WERI-Rb-1 (cell line): ENCODE results near the gene LRRC70.

Experiments
- DNase-seq: peaks from one replicate; pipeline ENCODE4 v3.0.0-alpha.2; 2020
- H3K27ac ChIP-seq: fragments of 250-450 bp; sonication (Bioruptor Pico); 2 replicates; pipeline ENCODE4 v1.5.1; 2020; ENCODE audit warnings: mild to moderate bottlenecking, moderate library complexity
- H3K27me3 ChIP-seq: fragments of 250-450 bp; sonication (Bioruptor Pico); 2 replicates; pipeline ENCODE4 v1.5.1; 2021; ENCODE audit warnings: mild to moderate bottlenecking, low read depth, moderate library complexity; ENCODE audit not compliant: insufficient read depth, severe bottlenecking
- H3K36me3 ChIP-seq: fragments of 250-450 bp; sonication (Bioruptor Pico); 2 replicates; pipeline ENCODE4 v1.5.1; 2020; ENCODE audit warnings: mild to moderate bottlenecking, moderate library complexity
- H3K4me3 ChIP-seq: 2 replicates; pipeline ENCODE4 v1.5.1; 2011; ENCODE audit warnings: low read depth, mild to moderate bottlenecking, control low read depth, low read length
- H3K9me3 ChIP-seq: fragments of 250-450 bp; sonication (Bioruptor Pico); 2 replicates; pipeline ENCODE4 v1.5.1; 2021; ENCODE audit warnings: mild to moderate bottlenecking, moderate library complexity; ENCODE audit not compliant: severe bottlenecking
- TF ChIP-seq, protein P1 (sequence below): IDR thresholded peaks from 2 replicates; pipeline ENCODE4 v1.5.1; 2011; ENCODE audit warnings: low read depth, mild to moderate bottlenecking, control low read depth, inconsistent platforms, low read length

The LRRC70 gene

GRCh38 chr5:62608529-62609511, 30.2 kb downstream of the LRRC70 start:
- 0 out of 2 replicates have a peak, but pooled peaks cover 3% of the 10 kb centered on the region for H3K36me3 ChIP-seq
- no peaks in the 10 kb centered on the region for H3K27me3 ChIP-seq
- TF ChIP-seq, protein P1, sequence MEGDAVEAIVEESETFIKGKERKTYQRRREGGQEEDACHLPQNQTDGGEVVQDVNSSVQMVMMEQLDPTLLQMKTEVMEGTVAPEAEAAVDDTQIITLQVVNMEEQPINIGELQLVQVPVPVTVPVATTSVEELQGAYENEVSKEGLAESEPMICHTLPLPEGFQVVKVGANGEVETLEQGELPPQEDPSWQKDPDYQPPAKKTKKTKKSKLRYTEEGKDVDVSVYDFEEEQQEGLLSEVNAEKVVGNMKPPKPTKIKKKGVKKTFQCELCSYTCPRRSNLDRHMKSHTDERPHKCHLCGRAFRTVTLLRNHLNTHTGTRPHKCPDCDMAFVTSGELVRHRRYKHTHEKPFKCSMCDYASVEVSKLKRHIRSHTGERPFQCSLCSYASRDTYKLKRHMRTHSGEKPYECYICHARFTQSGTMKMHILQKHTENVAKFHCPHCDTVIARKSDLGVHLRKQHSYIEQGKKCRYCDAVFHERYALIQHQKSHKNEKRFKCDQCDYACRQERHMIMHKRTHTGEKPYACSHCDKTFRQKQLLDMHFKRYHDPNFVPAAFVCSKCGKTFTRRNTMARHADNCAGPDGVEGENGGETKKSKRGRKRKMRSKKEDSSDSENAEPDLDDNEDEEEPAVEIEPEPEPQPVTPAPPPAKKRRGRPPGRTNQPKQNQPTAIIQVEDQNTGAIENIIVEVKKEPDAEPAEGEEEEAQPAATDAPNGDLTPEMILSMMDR, result no peak
- H3K4me3 ChIP-seq, result no peak overlapping the region
- no peak overlapping the region for H3K27ac ChIP-seq
- DNase-seq, result no peak
- H3K9me3 ChIP-seq, result no peaks in the 10 kb centered on the region

GRCh38 chr5:62614355-62614754, 35.7 kb downstream of the LRRC70 start:
- H3K9me3 ChIP-seq, result no peaks in the 10 kb centered on the region
- no peak overlapping the region for H3K27ac ChIP-seq
- no peak for DNase-seq
- 0 out of 2 replicates have a peak, but pooled peaks cover 3% of the 10 kb centered on the region for H3K36me3 ChIP-seq
- TF ChIP-seq, protein P1, result no peak
- no peak overlapping the region for H3K4me3 ChIP-seq
- H3K27me3 ChIP-seq, result no peaks in the 10 kb centered on the region

- no peak overlapping the region for H3K4me3 ChIP-seq
- TF ChIP-seq, protein P1, result no peak
- DNase-seq, result no peak
- H3K27ac ChIP-seq, result no peak overlapping the region
- H3K36me3 ChIP-seq, result no peaks in the 10 kb centered on the region
- H3K27me3 ChIP-seq, result no peaks in the 10 kb centered on the region
- no peaks in the 10 kb centered on the region for H3K9me3 ChIP-seq
Observed at GRCh38 chr5:62616615-62617277, 38.1 kb downstream of the LRRC70 start.

- Histone ChIP-seq H3K27ac (no peak overlapping the region), H3K36me3 (no peaks in the 10 kb centered on the region), H3K9me3 (no peaks in the 10 kb centered on the region), H3K27me3 (no peaks in the 10 kb centered on the region), H3K4me3 (no peak overlapping the region)
- no peak for DNase-seq
- TF ChIP-seq, protein P1, result no peak
Observed at GRCh38 chr5:62617943-62618342, 39.3 kb downstream of the LRRC70 start.

GRCh38 chr5:62620761-62621160, 42.1 kb downstream of the LRRC70 start:
- no peak for DNase-seq
- Histone ChIP-seq H3K4me3 (no peak overlapping the region), H3K36me3 (no peaks in the 10 kb centered on the region), H3K27ac (no peak overlapping the region), H3K27me3 (no peaks in the 10 kb centered on the region), H3K9me3 (no peaks in the 10 kb centered on the region)
- TF ChIP-seq, protein P1, result no peak
